Measurements from ENCODE around the gene RNF220.

RNF220 gene

GRCh38 chr1:44636688-44637598, 231.9 kb downstream of the RNF220 start:
- TF ChIP-seq, protein P1, sequence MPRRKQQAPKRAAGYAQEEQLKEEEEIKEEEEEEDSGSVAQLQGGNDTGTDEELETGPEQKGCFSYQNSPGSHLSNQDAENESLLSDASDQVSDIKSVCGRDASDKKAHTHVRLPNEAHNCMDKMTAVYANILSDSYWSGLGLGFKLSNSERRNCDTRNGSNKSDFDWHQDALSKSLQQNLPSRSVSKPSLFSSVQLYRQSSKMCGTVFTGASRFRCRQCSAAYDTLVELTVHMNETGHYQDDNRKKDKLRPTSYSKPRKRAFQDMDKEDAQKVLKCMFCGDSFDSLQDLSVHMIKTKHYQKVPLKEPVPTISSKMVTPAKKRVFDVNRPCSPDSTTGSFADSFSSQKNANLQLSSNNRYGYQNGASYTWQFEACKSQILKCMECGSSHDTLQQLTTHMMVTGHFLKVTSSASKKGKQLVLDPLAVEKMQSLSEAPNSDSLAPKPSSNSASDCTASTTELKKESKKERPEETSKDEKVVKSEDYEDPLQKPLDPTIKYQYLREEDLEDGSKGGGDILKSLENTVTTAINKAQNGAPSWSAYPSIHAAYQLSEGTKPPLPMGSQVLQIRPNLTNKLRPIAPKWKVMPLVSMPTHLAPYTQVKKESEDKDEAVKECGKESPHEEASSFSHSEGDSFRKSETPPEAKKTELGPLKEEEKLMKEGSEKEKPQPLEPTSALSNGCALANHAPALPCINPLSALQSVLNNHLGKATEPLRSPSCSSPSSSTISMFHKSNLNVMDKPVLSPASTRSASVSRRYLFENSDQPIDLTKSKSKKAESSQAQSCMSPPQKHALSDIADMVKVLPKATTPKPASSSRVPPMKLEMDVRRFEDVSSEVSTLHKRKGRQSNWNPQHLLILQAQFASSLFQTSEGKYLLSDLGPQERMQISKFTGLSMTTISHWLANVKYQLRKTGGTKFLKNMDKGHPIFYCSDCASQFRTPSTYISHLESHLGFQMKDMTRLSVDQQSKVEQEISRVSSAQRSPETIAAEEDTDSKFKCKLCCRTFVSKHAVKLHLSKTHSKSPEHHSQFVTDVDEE (CRISPR knock-in tag; IDR thresholded peaks at IDR 0.05) = no peak
- TF ChIP-seq ZFP30 (CRISPR knock-in tag; IDR thresholded peaks at IDR 0.05) = no peak
- TF ChIP-seq ESRRG (CRISPR knock-in tag; IDR thresholded peaks at IDR 0.05) = no peak
- TF ChIP-seq ZFP3 (CRISPR knock-in tag; IDR thresholded peaks at IDR 0.05) = no peak
- no peak for TF ChIP-seq OSR1 (CRISPR knock-in tag; IDR thresholded peaks at IDR 0.05)
- TF ChIP-seq ZNF8 (CRISPR knock-in tag; IDR thresholded peaks at IDR 0.05) = no peak
- TF ChIP-seq TCF4 (CRISPR knock-in tag; IDR thresholded peaks at IDR 0.05; ENCODE audit: borderline replicate concordance) = no peak
- no peak for TF ChIP-seq BACH2 (CRISPR knock-in tag; IDR thresholded peaks at IDR 0.05; ENCODE audit: borderline replicate concordance)
- TF ChIP-seq PPARA (CRISPR knock-in tag; IDR thresholded peaks at IDR 0.05; ENCODE audit: borderline replicate concordance) = no peak
- TF ChIP-seq CSRNP3 (CRISPR knock-in tag; IDR thresholded peaks at IDR 0.05) = no peak
- TF ChIP-seq ZNF565 (CRISPR knock-in tag; conservative IDR thresholded peaks at IDR 0.05; ENCODE audit: low read depth) = no peak
- no peak for TF ChIP-seq PATZ1 (CRISPR knock-in tag; IDR thresholded peaks at IDR 0.05; ENCODE audit: borderline replicate concordance)
- no peak for TF ChIP-seq ISL1 (CRISPR knock-in tag; IDR thresholded peaks at IDR 0.05)
- no peak for TF ChIP-seq GLIS3 (CRISPR knock-in tag; IDR thresholded peaks at IDR 0.05)
- no peak for ATAC-seq

GRCh38 chr1:44637702-44638411, 232.8 kb downstream of the RNF220 start:
- ATAC-seq = no peak
- TF ChIP-seq TOX (CRISPR knock-in tag; IDR thresholded peaks at IDR 0.05; ENCODE audit: borderline replicate concordance) = no peak
- TF ChIP-seq CSDC2 (CRISPR knock-in tag; IDR thresholded peaks at IDR 0.05) = no peak
- TF ChIP-seq ESRRG (CRISPR knock-in tag; IDR thresholded peaks at IDR 0.05) = no peak
- TF ChIP-seq RARB (CRISPR knock-in tag; IDR thresholded peaks at IDR 0.05) = no peak
- no peak for TF ChIP-seq BACH2 (CRISPR knock-in tag; IDR thresholded peaks at IDR 0.05; ENCODE audit: borderline replicate concordance)
- no peak for TF ChIP-seq ZFP3 (CRISPR knock-in tag; IDR thresholded peaks at IDR 0.05)
- no peak for TF ChIP-seq OSR1 (CRISPR knock-in tag; IDR thresholded peaks at IDR 0.05)
- no peak for TF ChIP-seq ZNF8 (CRISPR knock-in tag; IDR thresholded peaks at IDR 0.05)
- TF ChIP-seq ARNTL (CRISPR knock-in tag; IDR thresholded peaks at IDR 0.05; ENCODE audit: borderline replicate concordance, low read depth) = no peak
- TF ChIP-seq GLIS3 (CRISPR knock-in tag; IDR thresholded peaks at IDR 0.05) = no peak
- TF ChIP-seq POU6F1 (CRISPR knock-in tag; IDR thresholded peaks at IDR 0.05; ENCODE audit: borderline replicate concordance, low read depth) = no peak
- TF ChIP-seq ZNF70 (CRISPR knock-in tag; IDR thresholded peaks at IDR 0.05) = no peak
- TF ChIP-seq ISL1 (CRISPR knock-in tag; IDR thresholded peaks at IDR 0.05) = no peak
- no peak for TF ChIP-seq TCF4 (CRISPR knock-in tag; IDR thresholded peaks at IDR 0.05; ENCODE audit: borderline replicate concordance)
- no peak for TF ChIP-seq PATZ1 (CRISPR knock-in tag; IDR thresholded peaks at IDR 0.05; ENCODE audit: borderline replicate concordance)

All from SK-N-SH treated with all-trans-retinoic acid at 6 μM for 48 hours (cell line).